HG03103 (cell line): ENCODE data around the gene SEMA6A.
"Not testable (repeated sequence)": the region's sequence is repeated elsewhere in the genome, so short reads cannot be mapped to it uniquely, and the experiment has no call there.

Source experiments
- ATAC-seq: cut with Tn5 transposase; IDR thresholded peaks from one replicate; pipeline ENCODE4 v1.9.1; 2021; ENCODE audit warnings: low read depth; ENCODE audit not compliant: unreplicated experiment

SEMA6A gene

DNA sequence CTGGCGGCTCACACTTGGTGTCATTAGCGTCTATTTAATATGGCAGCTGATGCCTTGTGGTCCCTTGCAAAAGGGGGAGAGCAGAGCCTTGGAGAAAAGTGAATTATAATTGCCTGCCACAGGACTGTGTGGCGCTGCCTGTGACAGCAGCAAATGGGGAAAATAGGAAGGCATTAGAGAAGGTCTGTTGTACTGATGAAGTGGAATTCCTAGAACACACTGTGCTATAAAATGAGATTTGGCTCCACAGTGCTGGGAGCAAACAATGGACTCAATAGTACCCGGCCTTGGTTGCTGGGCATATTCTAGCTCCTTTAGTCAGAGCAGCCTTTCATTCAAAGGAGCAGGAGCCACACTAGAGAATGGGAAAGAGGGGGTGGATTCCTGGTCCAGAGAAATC, 21.3 kb downstream of the SEMA6A start:
- no peak for ATAC-seq

DNA sequence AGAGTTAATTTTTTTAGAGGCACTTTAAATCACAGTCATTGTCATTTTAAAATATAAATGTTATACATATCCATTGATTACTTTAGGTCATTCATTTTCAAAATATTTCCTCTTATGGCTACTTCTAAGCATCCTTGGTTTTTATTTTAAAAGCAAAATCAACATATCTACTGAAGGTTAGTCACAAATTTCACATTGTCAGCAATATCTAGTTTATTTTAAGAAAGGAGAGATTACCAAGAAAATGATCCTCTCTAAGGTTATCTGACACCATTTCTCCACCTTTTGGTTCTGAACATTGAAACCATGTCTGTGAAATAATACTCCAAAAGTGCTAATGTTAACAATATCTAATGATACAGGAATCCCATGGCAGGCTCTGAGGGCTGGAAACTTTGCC, 24.5 kb downstream of the SEMA6A start:
- ATAC-seq, result no peak

DNA sequence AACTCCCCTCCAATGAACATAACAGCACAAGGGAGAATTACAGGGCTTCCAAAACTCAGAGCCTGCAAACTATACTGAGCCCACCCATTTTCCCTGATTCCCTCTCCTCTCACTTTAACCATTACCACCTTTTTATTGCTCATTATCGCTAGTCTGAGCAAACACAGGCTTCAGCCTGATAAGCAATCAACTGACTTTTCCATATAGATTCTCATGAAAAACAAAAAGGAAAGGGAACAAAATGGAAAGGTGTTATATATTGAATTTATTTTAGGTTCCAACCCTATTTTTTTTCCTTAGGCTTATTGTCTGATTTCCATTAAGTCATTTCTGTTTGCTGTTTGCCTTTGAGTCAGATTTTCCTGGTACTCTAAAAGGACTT, 27.9 kb downstream of the SEMA6A start:
- no peak for ATAC-seq

DNA sequence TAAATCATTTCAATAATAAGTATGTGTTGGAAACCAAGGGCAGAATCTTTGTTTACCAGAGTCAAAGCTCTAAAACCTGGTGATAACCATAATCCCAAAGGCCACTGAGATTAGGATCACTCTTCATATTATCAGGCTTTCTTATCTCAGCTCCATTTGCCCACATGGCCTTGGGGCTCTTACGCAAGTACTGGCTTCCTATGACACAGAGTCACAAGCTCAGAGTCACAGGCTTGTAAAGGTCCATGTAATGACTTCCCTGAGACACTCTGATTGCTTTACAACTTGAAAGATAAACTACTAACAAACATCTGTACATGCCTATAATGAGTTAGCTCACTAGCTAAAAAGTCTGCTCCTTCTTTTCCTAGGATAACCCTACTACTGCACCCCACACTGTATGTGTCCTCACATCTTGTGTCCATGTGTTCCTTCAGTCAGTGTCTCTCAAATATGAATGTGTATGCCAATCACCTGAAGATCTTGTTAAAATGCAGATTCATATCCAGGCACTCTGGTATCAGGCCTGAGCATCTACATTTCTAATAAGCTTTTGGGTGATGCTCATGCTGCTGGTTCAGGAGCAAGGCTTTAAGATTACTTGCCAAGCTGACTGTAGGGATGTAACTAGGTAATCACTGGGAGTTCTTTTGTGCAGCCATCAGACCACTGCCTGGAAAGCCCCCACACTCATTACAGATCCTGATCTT, 28.4 kb downstream of the SEMA6A start:
- ATAC-seq, result no peak

DNA sequence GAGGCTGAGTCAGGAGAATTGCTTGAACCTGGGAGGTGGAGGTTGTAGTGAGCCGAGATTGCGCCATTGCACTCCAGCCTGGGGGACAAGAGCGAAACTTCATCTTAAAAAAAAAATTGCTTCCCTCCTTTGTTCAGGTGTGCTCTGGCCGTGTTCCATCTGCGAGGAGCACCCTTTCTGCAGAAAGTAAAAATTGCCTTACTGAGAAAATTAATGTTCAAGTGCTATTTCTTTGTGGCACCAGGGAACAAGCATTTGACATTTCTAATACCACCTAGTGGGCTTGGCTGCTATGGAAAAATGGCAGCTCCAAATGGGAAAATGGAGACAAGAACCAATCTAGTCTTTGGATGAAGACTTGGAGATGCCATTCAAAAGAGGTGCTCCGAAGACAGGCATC, 29.2 kb downstream of the SEMA6A start:
- not testable (repeated sequence) for ATAC-seq

DNA sequence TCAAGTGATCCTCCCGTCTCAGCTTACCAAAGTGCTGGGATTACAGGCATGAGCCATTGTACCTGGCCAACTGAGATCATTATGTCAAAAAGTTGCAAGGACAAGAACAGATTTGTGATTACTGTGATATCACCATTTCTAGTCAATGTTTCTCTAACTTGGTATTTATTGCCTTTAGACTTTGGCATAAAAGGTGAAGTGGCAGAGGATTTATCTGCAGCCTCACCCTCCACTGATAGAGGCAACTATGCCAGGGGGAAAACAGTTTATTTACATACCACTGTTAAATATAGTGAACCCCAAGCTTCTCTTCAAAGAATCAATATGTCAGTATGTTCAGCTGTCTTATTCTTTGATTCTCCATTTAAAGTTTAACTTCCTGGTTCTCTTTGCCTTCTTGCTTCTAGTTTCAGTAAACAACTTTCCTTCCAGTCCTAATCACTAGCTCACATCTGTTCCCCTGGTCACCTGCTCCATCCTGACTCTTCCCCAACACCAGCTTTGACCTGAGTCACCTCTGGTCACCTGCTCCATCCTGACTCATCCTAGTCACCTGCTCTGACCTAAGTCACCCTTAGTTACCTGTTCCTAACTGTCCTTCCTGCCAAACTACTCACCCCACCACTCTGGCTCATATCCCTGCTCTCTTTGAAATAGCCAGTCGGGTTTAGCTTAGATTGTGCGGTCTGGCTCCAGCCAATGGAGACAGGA, 29.9 kb downstream of the SEMA6A start:
- no peak for ATAC-seq

DNA sequence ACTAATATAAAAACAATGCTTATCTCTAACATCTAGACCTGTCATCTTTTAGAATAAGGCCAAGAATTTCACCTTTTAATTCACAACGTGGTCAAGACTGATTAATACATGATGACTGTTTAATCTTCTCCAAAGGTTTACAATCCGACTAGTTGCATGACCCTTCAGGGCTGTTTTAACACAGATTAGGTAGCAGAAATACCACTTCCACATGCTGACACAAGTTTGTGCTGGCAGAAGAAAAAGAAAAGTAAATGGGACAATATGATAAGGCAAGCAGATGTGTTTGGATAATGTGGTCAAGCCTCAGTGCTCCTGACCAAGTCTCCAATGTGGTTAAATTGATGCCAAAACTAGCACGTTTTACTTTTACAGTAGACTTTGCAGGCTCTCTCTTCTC, 31.1 kb downstream of the SEMA6A start:
- no peak for ATAC-seq

DNA sequence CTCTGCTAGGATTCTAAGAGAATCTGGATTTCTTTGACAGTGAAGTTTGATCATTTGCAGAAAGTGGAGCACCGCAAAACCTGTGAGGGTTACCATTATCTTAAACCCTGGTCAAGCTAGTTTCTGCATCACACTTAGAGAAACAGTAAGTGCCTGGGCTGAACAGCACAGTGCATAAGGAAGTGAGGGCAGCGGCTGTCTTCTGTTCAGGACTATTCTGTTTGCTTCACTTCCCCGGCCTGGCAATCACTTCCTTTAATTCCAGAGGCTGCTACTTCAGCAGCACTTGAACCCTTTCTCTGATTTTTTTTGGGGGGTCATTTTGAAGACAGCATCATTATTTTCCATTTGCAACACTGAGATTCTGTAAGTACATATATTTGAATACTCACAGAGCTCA, 32.0 kb downstream of the SEMA6A start:
- no peak for ATAC-seq

DNA sequence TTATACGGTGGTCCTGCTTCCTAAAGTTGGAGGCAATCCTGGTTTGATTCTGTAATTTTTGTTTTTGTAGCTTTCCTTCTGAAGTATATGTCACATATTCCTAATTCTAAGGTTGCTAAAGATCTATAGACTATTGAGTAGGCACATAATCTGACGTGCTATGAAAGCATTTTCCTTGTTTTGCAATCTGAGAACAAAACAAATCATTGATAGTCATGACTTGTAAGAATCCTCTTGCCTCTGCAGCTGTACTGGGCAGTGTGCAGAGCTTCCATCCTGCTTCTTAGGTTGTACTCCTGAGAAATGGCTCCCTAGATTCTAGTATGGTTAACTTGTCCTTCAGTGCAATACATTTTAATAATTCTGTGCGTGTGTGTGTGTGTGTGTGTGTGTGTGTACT, 35.4 kb downstream of the SEMA6A start:
- no peak for ATAC-seq

DNA sequence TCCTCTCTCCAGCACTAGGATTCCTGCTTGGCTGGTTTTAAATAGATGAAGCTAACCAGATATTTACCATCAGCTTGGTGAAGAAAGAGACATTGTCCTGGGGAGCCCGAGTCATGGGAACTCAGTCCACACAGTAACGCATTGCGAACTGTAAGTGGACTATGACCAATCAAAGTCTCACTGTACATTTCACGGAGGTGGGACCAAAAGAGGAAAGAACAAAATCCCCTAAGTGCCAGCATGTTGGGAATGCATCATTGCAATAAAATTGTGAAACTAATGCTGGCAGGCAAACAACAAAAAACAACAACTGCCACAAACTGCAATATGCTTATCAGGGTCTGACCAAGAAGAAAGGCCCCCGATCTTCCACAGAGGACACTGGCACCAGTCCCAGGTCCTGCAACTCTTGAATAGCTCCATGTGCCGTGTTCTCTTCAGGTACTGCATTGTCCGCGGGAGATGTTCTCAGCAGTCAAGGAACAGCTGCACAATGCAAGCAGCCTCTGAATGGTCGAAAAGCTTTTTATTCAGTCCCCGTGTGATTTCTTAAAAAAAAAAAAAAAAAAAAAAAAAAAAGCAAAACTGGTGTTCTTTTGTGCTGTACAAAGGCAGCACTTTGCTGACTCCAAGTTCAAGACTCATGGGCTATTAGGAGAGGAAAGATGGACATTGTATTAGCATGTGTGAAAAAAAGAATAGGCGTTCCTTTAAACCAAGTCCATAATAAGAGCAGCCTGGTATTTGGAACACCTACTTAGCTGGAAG, 38.1 kb downstream of the SEMA6A start:
- ATAC-seq, result no peak

DNA sequence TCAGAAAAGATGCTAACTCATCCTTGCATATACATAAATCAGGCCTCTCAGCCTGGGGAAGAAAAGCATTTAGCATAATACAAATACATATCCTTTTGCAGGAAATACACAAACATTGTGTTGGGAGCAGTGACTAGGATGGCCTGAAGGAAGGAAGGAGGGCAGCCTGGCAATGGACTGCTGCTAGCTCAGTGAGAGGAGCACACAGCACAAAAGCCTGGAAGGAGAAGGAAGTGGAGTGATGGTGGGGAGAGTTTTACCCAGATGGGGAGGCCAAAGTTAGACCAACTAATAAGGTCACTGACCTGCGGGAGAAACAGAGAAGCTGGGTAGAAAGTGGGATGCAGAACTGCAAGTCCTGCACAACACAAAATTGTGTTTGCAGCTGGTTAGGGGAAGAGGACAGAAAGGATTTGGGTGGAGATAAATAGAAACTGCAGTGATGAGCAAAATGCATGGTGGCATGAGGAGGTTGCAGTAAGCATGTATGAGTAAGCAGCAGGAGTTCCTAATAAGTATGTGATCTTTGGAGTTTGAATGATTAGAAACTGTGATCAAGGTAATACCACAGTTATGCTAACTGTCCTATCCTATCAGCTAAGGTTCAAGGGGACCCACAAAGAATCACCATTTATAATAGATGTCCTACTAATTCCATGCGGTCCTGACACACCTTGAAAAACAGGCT, 39.5 kb downstream of the SEMA6A start:
- ATAC-seq, result no peak

DNA sequence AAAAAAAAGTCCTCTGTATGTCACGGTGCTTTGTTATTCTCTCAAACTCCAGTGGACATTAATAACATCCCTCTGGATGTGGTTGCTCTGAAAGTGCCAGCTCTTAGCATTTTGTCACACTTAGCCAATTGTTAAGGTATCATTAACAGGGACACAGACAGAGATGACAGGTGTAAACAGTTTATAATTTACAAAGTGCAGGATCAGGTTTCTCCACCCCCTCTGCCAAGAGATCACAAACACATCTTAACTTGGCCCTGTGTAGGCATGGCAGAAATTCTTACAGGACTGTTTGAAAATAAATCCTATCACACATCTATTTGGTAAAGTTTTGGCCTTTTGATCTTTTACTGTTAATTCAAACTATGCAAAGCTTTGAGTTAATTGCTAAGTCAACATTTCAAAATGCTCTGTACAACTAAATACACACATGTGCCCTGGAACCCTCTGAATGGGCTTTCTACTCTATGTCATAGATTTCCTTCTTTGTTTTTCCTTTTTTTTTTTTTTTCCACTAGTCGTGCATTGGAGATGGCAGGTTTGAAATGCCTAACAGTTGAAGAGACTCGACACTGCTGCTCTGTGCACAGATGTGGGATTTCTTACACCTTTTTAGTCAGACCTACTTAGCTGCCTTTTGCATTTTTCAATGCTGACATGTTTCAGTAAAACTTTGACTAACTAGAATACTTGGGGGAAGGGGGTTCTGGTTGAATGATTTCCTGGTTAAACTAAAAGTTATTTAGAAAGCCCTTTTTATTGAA, 41.7 kb downstream of the SEMA6A start:
- ATAC-seq, result no peak

DNA sequence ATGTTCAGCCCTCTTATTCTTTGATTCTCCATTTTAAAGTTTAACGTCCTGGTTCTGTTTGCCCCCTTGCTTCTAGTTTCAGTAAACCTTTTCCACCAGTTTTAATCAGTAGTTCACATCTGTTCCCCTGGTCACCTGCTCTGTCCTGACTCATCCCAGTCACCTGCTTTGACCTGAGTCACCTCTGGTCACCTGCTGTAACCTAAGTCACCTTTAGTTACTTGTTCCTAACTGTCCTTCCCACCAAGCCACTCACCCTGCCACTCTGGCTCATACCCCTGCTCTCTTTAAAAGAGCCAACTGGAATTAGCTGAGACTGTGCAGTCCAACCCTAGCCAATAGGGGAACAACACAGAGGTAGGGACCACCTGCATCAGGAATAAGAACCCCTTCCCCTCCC, 43.0 kb downstream of the SEMA6A start:
- ATAC-seq, result no peak

DNA sequence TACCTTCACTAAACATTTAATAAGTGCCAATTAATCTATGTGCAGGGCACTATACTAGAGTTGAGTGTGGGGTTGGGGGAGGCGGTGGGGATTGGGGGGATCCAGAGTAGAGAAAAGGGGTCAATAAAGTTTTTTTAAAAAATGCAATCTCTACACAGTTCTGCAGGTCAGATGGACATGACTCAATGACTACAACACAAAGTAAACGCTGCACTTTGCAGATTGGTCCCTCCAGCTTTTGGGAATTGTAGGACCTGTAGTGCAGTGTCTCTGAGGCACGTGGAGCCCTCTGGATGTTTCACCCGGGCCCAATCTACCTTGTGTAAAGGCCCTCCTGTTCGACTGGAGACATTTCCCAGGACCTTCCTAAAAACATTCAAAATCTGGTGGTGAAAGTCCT, 43.5 kb downstream of the SEMA6A start:
- no peak for ATAC-seq

DNA sequence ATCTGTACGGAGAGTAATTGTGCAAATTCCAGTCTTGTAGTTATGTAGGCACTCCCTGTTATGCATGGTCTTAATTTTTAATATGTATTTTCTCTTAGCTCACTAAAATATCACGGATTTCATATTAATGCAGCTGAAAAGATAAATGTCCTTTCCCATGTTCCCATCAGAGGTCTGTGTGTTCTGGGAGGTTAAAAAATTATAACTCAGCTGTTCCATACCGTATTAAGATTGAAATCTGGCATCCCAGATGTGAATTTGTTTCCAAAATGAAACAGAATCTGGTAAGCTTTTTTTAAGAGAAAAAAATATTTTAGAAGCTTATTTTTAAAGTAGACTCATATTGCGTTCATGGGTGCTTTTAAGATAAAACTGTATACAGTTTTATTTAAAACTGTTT, 44.3 kb downstream of the SEMA6A start:
- no peak for ATAC-seq

DNA sequence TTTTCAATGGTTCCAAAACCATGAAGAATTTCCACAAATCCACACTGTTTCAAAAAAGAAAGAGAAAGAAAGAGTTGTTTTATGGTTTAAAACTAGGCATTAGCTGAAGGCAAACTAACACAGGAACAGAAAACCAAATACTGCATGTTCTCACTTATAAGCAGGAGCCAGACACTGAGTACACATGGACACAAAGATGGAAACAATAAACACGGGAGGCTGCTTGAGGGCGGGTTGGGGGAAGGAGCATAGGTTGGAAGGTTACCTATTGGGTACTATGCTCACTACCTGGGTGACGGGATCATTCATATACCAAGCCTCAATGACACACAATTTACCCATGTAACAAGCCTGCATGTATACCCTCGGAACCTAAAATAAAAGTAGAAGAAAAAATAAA, 45.0 kb downstream of the SEMA6A start:
- ATAC-seq, result no peak

DNA sequence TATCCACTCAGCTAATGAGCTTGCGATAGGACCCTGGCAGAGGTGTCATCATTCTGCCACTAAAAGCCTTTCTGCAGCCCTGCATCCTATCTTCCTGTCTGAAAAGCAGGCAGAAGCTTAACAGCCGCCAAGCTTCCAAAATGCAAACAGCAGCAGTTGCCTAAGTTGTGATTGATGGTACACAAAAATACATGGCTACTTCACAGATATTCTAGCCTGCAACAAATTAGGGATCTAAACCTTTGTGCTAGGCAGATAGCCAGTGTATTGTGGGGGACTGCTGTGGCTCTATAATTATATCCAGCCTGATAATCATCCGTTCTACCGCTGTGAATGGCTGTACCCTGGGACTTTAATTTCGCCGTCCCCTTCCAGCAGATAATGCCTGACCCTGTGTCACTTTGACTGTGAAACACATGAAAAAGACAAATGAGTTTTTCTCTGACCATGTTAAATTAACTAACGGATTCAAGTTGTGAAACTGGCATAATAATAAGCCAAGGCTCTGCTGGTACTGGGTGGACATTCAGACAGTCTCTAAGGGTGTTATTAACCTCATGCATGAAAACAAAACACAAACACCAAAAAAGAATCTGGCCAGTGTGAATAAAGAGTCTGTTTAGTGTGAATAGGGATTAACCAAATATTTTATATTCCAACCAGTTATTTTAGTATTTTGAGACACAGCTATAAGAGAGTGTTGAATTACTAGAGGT, 45.9 kb downstream of the SEMA6A start:
- ATAC-seq, result no peak

DNA sequence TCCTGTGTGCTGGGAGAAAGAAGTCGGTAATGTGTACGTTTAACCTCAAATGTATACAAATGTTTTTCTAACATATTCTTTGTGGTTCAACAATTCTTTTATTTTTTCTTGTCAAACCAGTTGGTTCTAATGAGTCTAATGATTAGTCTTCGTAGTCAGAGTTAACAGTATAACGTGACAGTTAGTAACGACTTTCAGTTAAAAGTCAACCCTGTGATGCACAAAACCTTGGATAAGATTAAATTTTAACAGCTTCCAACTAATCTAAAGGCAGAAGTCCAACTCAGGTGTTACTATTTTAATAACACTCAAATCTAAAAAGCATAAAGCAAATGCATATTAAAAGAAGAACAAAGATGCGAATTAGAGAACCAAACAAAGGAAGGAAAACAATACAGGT, 47.0 kb downstream of the SEMA6A start:
- ATAC-seq, result no peak

DNA sequence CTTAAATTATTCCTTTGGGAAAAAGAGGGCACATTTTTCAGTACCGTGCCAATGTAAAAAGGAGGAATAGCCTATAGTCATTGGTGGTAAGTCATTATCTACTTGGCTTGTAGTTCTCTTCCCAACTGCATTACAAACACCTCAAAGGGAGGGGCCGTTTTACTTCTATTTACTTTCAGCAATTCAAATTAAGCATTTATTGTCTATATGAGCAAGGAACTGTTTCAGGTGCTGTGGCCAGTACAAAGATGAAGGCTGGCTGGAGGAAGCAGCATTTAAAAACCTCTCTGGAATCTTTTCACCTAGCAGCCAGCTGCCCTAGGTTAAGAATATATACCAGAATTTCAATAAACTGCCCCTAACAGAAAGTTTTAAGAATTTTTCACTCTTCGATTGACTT, 48.9 kb downstream of the SEMA6A start:
- ATAC-seq, result no peak

DNA sequence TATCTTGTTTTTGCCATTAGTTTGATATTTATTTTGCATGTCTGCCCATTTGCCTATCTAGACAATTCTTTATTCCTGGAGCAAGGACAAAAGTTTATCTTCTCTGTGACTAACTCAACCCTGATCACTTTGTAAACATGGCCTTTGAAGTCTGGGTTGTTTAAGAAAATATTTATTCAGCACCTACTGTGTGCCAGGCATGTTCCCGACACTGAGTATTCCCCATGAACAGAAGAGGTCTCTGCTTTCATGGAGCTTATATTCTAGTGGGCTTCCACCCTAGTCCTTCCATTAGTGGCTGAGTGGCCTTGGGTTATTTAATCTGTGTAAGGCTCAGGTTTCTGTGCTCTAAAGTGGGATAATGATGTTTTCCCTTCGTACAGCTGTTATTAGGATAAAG, 49.7 kb downstream of the SEMA6A start:
- ATAC-seq, result no peak
